H9 (cell line): ENCODE results near the gene LRRC14B. TPM values are rescaled to one million over a fixed set of nuclear protein-coding genes. Genes with fewer than 3 reads are reported as not detected.

ENCODE experiments used
- DNase-seq: peaks from one replicate; pipeline ENCODE4 v3.0.0-alpha.2; 2017
- H2AFZ ChIP-seq: one replicate; pipeline ENCODE4 v1.6.1; 2013; ENCODE audit warnings: mild to moderate bottlenecking, low read length, control low read depth, moderate library complexity
- H2AK5ac ChIP-seq: 2 replicates; pipeline ENCODE4 v1.6.1; 2013; ENCODE audit warnings: low read length, control low read depth, mixed read lengths; ENCODE audit not compliant: insufficient read length
- H2BK120ac ChIP-seq: one replicate; pipeline ENCODE4 v1.6.1; 2013; ENCODE audit warnings: low read depth, mild to moderate bottlenecking, low read length, control low read depth, inconsistent platforms; ENCODE audit not compliant: poor library complexity, severe bottlenecking
- H2BK12ac ChIP-seq: 2 replicates; pipeline ENCODE4 v1.6.1; 2013; ENCODE audit warnings: low read length, control low read depth, mixed read lengths, low read depth; ENCODE audit not compliant: insufficient read length
- H2BK15ac ChIP-seq: 2 replicates; pipeline ENCODE4 v1.6.1; 2013; ENCODE audit warnings: low read depth, low read length, control low read depth
- H2BK20ac ChIP-seq: one replicate; pipeline ENCODE4 v1.6.1; 2013; ENCODE audit warnings: low read depth, mild to moderate bottlenecking, low read length, control low read depth, inconsistent platforms; ENCODE audit not compliant: poor library complexity, severe bottlenecking
- H2BK5ac ChIP-seq: 2 replicates; pipeline ENCODE4 v1.6.1; 2013; ENCODE audit warnings: low read length, control low read depth, mixed read lengths; ENCODE audit not compliant: insufficient read length
- H3K14ac ChIP-seq: 2 replicates; pipeline ENCODE4 v1.6.1; 2013; ENCODE audit warnings: low read length, control low read depth; ENCODE audit not compliant: insufficient read depth
- H3K18ac ChIP-seq: 2 replicates; pipeline ENCODE4 v1.6.1; 2013; ENCODE audit warnings: low read depth, mild to moderate bottlenecking, mixed read lengths, low read length, control low read depth; ENCODE audit not compliant: insufficient read length
- H3K23ac ChIP-seq: 2 replicates; pipeline ENCODE4 v1.6.1; 2013; ENCODE audit warnings: low read length, control low read depth, mixed read lengths, low read depth; ENCODE audit not compliant: insufficient read length
- H3K23me2 ChIP-seq: 2 replicates; pipeline ENCODE4 v1.6.1; 2013; ENCODE audit warnings: low read depth, mild to moderate bottlenecking, mixed read lengths, low read length, control low read depth; ENCODE audit not compliant: insufficient read length, poor library complexity, severe bottlenecking
- H3K27ac ChIP-seq: 2 replicates; pipeline ENCODE4 v1.5.1; 2013; ENCODE audit warnings: low read length, control low read depth, mixed read lengths, low read depth; ENCODE audit not compliant: insufficient read length
- H3K27me3 ChIP-seq: 2 replicates; pipeline ENCODE4 v1.6.1; 2013; ENCODE audit warnings: low read length, control low read depth, inconsistent platforms; ENCODE audit not compliant: insufficient read depth
- H3K4ac ChIP-seq: 2 replicates; pipeline ENCODE4 v1.6.1; 2013; ENCODE audit warnings: low read depth, mild to moderate bottlenecking, control low read depth, inconsistent platforms, low read length, moderate library complexity
- H3K4me1 ChIP-seq: 2 replicates; pipeline ENCODE4 v1.6.1; 2013; ENCODE audit warnings: low read length, control low read depth, inconsistent platforms; ENCODE audit not compliant: insufficient read depth
- H3K4me2 ChIP-seq: 2 replicates; pipeline ENCODE4 v1.6.1; 2013; ENCODE audit warnings: low read length, control low read depth, mixed read lengths; ENCODE audit not compliant: insufficient read length, insufficient read depth
- H3K56ac ChIP-seq: 2 replicates; pipeline ENCODE4 v1.6.1; 2013; ENCODE audit warnings: low read depth, mild to moderate bottlenecking, mixed read lengths, low read length, control low read depth; ENCODE audit not compliant: insufficient read length
- H3K79me1 ChIP-seq: 2 replicates; pipeline ENCODE4 v1.6.1; 2013; ENCODE audit warnings: low read depth, mild to moderate bottlenecking, moderate library complexity, low read length, control low read depth, inconsistent platforms; ENCODE audit not compliant: insufficient read depth, poor library complexity, severe bottlenecking
- H3K79me2 ChIP-seq: 2 replicates; pipeline ENCODE4 v1.6.1; 2013; ENCODE audit warnings: low read length, control low read depth, inconsistent platforms; ENCODE audit not compliant: insufficient read depth
- H3K9ac ChIP-seq: 2 replicates; pipeline ENCODE4 v1.6.1; 2013; ENCODE audit warnings: low read length, control low read depth, mixed read lengths; ENCODE audit not compliant: insufficient read length; ENCODE audit errors: extremely low read depth
- H3K9me3 ChIP-seq: one replicate; pipeline ENCODE4 v1.6.1; 2013; ENCODE audit warnings: low read depth, low read length, inconsistent platforms; ENCODE audit not compliant: control insufficient read depth
- H3T11ph ChIP-seq: one replicate; pipeline ENCODE4 v1.6.1; 2013; ENCODE audit warnings: mild to moderate bottlenecking, low read length, control low read depth, inconsistent platforms
- H4K20me1 ChIP-seq: one replicate; pipeline ENCODE4 v1.6.1; 2013; ENCODE audit not compliant: control insufficient read depth, insufficient read length, insufficient read depth
- H4K5ac ChIP-seq: 2 replicates; pipeline ENCODE4 v1.6.1; 2013; ENCODE audit warnings: low read depth, mild to moderate bottlenecking, mixed read lengths, low read length, control low read depth; ENCODE audit not compliant: insufficient read length
- H4K8ac ChIP-seq: replicated peaks from 2 replicates; pipeline ENCODE4 v1.6.1; 2013; ENCODE audit warnings: low read length, control low read depth, mixed read lengths, low read depth; ENCODE audit not compliant: insufficient read length
- H4K91ac ChIP-seq: 2 replicates; pipeline ENCODE4 v1.6.1; 2013; ENCODE audit warnings: low read depth, mild to moderate bottlenecking, moderate library complexity, mixed read lengths, low read length, control low read depth; ENCODE audit not compliant: insufficient read length
- H3K27ac Mint-ChIP-seq, 3 experiments: 2 replicates in 2 of 3; 3 replicates in 1 of 3; pipeline ENCODE4 v1.8.0; 2020 to 2021; ENCODE audit warnings: mixed read lengths in 3 of 3, mild to moderate bottlenecking in 1 of 3, moderate library complexity in 1 of 3
- H3K27me3 Mint-ChIP-seq: 2 replicates; pipeline ENCODE4 v1.8.0; 2021; ENCODE audit warnings: low read depth, mild to moderate bottlenecking, moderate library complexity, mixed read lengths
- H3K36me3 Mint-ChIP-seq, 3 experiments: 2 replicates in 2 of 3; 3 replicates in 1 of 3; pipeline ENCODE4 v1.8.0; 2020 to 2021; ENCODE audit warnings: low read depth in 3 of 3, mixed read lengths in 3 of 3; ENCODE audit not compliant: insufficient read depth in 1 of 3
- H3K4me1 Mint-ChIP-seq, 2 experiments: 2 replicates each; pipeline ENCODE4 v1.8.0; 2020; ENCODE audit warnings: mixed read lengths in 2 of 2
- H3K4me3 Mint-ChIP-seq, 2 experiments: 2 replicates in 1 of 2; 3 replicates in 1 of 2; pipeline ENCODE4 v1.8.0; 2020 to 2021; ENCODE audit warnings: mild to moderate bottlenecking in 2 of 2, mixed read lengths in 2 of 2, moderate library complexity in 1 of 2
- H3K9me3 Mint-ChIP-seq, 2 experiments: 2 replicates in 1 of 2; 3 replicates in 1 of 2; pipeline ENCODE4 v1.8.0; 2020; ENCODE audit warnings: mild to moderate bottlenecking in 2 of 2, mixed read lengths in 2 of 2, moderate library complexity in 1 of 2
- WGBS: extraction: QIAGEN DNeasy Blood & Tissue Kit; methylation state at CpG from one replicate; pipeline ENCODE4 v1.1.7; 2013; ENCODE audit warnings: missing lambda C conversion rate, low lambda C conversion rate, mixed read lengths; ENCODE audit not compliant: insufficient read length; ENCODE audit errors: extremely low coverage; 5-methylcytosine and 5-hydroxymethylcytosine counted together
- total RNA-seq: library from RNA; stranded (reverse); gene quantifications from 2 replicates; pipeline ENCODE4 v1.2.1, GENCODE V29; 2021
- TF ChIP-seq, protein P1 (sequence below): fragments of 200-600 bp; sonication (generic); conservative IDR thresholded peaks from 3 replicates; pipeline ENCODE4 v1.8.0; 2021; ENCODE audit warnings: antibody characterized with exemption, mild to moderate bottlenecking

Gene LRRC14B
- total RNA-seq, 1 experiment from 2014 or later: not detected

DNA sequence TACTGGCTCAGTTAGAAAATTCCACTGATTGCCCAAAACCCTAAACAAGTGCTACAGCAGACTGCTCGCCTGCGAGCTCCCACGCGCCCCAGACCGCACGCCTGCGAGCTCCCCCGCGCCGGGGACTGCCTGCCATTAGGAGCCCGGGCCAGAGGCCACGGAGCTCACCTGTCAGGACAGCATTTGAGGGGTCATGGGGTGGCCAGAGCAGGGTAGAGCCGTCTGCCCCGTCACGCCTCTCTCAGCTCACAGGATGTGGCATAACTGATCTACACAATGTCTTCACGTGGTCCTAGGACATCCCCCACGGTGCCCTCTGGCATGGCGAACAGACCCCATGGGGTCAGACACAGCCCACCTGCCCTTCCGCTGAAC lies 29.1 kb upstream of the LRRC14B start:
- TF ChIP-seq, protein P1, sequence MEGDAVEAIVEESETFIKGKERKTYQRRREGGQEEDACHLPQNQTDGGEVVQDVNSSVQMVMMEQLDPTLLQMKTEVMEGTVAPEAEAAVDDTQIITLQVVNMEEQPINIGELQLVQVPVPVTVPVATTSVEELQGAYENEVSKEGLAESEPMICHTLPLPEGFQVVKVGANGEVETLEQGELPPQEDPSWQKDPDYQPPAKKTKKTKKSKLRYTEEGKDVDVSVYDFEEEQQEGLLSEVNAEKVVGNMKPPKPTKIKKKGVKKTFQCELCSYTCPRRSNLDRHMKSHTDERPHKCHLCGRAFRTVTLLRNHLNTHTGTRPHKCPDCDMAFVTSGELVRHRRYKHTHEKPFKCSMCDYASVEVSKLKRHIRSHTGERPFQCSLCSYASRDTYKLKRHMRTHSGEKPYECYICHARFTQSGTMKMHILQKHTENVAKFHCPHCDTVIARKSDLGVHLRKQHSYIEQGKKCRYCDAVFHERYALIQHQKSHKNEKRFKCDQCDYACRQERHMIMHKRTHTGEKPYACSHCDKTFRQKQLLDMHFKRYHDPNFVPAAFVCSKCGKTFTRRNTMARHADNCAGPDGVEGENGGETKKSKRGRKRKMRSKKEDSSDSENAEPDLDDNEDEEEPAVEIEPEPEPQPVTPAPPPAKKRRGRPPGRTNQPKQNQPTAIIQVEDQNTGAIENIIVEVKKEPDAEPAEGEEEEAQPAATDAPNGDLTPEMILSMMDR: no peak
- H4K8ac ChIP-seq: no peak overlapping the region
- no peaks in the 10 kb centered on the region for H3K79me2 ChIP-seq
- H3K4me2 ChIP-seq: no peak overlapping the region
- H4K5ac ChIP-seq: no peak overlapping the region
- peak overlapping the region in 1 of 3 experiments; percentile 31; a peak in 1 of 7 replicates for H3K27ac Mint-ChIP-seq
- peaks cover 15 to 17% of the 10 kb centered on the region in 2 experiments for H3K9me3 Mint-ChIP-seq
- H2BK15ac ChIP-seq: no peak overlapping the region
- H4K20me1 ChIP-seq: no peaks in the 10 kb centered on the region
- H2AFZ ChIP-seq: no peak overlapping the region
- H3K4ac ChIP-seq: no peak overlapping the region
- no peak overlapping the region for H3K23ac ChIP-seq
- H2AK5ac ChIP-seq: no peak overlapping the region
- no peak for DNase-seq
- H3K4me3 Mint-ChIP-seq: no peak overlapping the region
- H3K27me3 Mint-ChIP-seq: no peaks in the 10 kb centered on the region
- no peak overlapping the region for H3K14ac ChIP-seq
- no CpG with 5 or more reads among the region's 19 CpGs for WGBS
- H3K79me1 ChIP-seq: no peaks in the 10 kb centered on the region
- no peaks in the 10 kb centered on the region for H3K27me3 ChIP-seq
- no peak overlapping the region for H3K18ac ChIP-seq
- H3K4me1 ChIP-seq: no peaks in the 10 kb centered on the region
- H3K36me3 Mint-ChIP-seq: peaks cover 17 to 71% (median 60%) of the 10 kb centered on the region in 3 experiments
- no peak overlapping the region for H3K27ac ChIP-seq
- no peak overlapping the region for H2BK20ac ChIP-seq
- H4K91ac ChIP-seq: no peak overlapping the region
- no peak overlapping the region for H2BK5ac ChIP-seq
- H3K4me1 Mint-ChIP-seq: peaks cover 7 to 17% of the 10 kb centered on the region in 2 experiments; a peak in 3 of 4 replicates
- no peaks in the 10 kb centered on the region for H3K9me3 ChIP-seq
- no peak overlapping the region for H3K9ac ChIP-seq
- no peak overlapping the region for H2BK12ac ChIP-seq
- no peaks in the 10 kb centered on the region for H3K23me2 ChIP-seq
- H2BK120ac ChIP-seq: no peak overlapping the region
- H3T11ph ChIP-seq: no peak overlapping the region
- H3K56ac ChIP-seq: no peak overlapping the region
